ENCODE data around the gene GADD45G.

Gene GADD45G

GRCh38 chr9:89610391-89610925, 5.6 kb downstream of the GADD45G start:
- DNase-seq: no peak

DNA sequence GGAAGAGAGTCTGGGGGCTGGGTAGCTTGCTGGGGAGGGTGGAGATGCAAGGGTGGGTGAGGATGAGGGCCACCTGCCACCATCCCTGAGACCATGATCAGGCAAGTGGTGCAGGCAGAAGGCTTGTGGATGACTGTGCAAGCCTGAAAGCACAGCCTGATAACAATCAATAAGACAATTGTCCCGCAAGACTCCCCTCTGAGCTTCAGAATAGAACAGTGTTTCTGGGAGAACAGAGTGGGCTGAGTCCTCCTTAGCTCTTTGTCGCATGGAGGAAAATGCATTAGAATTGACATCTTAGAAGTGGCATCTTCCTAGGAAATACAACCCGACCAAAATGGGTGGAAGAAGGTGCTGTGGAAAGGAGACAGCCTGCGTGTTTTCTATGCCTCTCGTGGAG, 6.6 kb downstream of the GADD45G start:
- DNase-seq: no peak

GRCh38 chr9:89612566-89613278, 7.9 kb downstream of the GADD45G start:
- no peak for DNase-seq

DNA sequence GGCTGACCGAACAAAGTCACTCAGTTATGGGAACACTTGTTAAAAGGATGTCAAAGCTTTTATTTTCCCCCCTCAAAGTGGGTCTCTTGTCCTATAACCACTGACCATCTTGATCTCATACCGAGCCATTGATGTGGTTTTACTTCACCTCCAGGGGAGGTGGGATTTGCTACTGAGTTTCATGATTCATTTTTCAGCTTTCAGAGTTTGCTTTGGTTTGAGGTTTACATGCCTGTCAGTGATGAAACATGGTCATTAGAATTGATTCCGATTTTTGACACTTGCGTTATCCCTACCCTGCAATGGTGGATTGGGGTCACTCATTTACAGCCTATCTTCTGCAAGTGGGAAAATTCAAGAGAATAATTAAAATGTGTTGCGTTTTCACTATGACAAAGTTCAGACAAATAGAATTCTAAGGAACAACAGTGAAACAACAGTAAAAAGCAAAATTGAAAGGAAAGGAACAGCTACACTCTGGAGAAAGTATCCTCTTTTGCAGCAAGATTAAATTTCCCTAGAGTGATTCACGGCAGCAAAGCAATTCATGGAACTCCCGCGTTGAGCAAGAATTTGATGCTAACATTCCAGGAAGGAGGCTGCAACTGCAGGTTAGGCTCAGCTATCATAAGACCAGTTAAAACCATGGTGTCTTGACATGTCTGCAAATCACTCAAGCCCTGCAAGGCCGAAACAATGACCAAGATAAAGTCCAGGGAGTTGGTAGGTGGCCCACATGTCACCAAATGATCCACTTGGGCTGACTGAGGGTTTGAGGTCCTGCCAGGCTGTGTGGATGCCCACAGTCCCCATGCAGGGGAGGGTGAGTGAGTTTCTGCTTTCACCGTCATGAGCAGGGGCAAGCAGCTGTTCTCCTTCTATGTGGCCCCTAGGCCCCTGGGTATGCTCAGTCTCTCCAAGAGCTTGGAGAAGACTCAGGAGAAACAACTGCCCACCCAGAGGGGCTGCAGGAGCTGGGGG, 9.4 kb downstream of the GADD45G start:
- DNase-seq: no peak

DNA sequence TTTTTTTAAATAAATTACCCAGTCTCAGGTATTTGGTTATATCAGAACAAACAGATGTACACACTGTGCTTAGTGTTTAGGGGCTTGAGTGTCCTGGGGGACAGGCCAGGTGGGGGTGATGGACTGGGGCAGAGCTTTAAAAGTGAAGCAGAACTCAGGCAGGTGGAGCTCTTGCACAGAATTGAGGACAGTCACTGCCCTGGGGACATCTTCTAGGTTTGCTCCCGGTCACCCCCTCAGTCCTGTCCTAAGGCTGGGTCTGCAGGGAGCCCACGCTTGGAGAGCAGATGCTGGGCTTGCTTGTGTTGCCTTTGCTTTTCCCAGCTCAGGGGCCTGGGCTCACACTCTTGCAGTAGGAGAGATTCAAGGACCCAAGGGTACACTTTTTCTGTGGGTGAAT, 10.8 kb downstream of the GADD45G start:
- no peak for DNase-seq

GRCh38 chr9:89616411-89616810, 11.6 kb downstream of the GADD45G start:
- DNase-seq: no peak

GRCh38 chr9:89617978-89618377, 13.2 kb downstream of the GADD45G start:
- no peak for DNase-seq

DNA sequence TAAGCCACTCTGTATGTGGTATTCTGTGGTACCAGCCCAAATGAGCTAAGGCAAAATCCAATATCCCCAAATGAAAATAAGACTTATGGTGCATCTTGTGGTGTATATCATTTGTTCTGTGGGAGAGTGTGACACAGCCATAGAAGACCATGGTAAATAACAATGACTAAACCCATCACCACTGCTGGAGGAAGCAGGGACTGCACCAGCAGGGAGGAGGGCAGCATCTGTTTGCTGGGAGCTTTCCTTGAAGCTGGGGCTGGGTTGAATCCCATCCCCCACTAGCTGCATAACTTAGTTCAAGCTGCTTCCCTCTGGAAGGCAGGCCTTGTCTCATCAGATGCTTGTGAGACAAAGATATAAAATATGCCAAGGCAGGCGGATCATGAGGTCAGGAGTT, 14.2 kb downstream of the GADD45G start:
- DNase-seq: no peak

GRCh38 chr9:89619424-89620138, 14.8 kb downstream of the GADD45G start:
- DNase-seq: no peak

DNA sequence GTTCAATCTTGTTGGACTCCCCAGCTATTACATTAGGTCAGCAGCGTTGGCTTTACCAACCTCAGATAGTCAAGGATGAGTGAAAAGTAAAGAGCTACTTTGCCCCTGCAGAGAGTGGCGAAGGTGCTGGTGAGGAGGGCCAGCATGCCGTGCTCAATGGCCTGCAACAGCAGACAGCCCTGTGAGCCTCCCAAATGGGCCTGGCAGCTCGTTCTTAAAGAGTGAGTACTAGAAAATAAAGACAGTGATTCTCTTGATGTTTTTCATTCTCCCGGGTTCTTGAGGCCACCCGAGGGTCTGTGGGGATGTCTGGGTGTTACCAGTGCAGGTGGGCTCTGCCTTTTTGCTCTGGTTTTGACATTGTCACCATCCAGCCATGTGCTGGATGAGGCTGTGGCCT, 16.2 kb downstream of the GADD45G start:
- no peak for DNase-seq

DNA sequence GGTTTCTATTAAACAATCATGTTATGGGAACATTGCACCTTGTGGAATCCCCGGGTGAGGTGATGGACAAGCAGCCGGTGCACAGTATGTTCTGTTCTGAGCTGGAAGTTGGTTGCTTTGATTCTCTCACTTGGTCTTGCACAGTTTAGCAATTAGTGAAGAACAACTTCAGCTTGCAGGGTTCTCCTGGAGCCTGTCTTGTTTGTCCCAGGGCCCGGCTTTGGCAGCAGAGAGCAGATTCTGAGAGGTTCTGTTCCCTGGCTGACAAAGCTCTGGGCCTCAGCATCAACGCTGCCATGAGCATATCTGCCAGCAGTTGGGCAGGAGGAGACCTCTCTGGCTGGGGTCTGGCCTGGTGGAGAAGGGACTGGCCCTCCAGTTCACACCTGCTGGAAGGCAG, 16.9 kb downstream of the GADD45G start:
- DNase-seq: no peak

GRCh38 chr9:89622933-89623861, 18.4 kb downstream of the GADD45G start:
- no peak for DNase-seq

DNA sequence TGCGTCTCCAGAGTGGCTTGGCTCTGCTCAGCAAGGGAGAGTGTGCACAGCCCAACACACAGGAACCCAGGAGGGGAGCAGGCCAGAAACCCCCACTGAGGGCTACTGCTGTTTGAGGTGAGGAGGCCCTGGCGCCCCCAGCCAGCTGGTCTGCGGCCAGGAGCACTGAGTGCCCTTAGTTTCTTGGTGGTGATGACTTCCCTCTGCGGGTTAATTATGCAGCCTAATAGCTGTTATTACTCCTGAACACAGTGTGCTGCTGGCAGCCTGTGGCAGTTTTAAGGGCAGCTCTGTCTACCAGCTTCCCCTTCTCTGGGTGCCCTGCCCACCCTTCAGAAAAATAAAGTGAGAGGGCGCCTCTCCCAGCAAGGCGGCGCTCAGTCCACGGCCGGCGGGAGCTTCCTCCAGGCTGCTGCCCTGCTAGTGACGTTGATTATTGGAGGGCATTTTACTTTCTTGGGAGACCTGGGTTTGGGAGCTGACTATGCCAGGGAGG, 19.2 kb downstream of the GADD45G start:
- no peak for DNase-seq

DNA sequence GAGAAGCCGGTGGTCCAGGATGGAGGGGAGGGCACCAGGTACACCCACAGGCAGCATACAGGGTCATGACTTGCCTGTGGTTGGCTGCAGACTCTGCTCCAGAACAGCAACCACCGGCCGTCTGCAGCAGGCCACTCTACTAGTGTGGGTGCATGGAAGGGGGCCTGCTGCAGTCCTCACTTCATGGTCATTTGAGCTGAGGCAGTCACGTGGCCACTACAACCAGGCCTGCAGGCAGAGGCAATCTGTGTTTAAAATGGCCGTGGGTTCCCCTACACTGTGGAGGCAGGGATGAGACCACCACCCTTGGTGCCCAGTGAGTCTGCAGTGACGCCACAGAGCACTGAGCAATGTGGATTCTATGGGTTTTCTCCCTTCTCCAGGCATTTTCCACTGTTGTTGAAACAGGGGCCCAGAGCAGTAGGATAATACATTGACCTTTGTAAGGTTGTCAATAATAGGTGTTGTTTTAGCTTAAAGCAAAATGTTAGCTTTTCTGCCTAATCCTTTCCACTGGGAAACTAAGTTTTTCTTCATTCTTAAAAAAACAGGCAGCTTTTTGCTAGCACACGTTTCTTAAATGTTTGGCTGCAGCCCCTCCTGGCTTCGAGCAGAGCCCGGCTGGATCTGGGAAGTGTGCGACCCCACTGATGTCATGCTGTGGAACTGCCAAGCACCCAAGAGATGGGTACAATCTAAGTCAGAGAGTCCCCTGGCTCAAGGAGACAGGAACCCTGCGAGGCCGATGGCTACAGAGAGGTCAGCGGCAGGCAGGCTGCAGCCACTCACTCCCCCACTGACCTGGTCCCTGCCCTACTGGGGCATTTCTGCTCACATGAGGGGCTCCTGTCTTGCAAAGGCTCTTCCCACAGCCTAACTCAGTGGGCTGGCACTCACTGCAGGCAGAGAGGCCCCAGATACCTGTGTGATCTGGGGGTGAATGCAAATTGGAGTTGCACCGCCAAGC, 21.2 kb downstream of the GADD45G start:
- no peak for DNase-seq

- no peak for DNase-seq
Measured at GRCh38 chr9:89626741-89627265, 22.0 kb downstream of the GADD45G start.

- DNase-seq: no peak
Measured at GRCh38 chr9:89628601-89629000, 23.8 kb downstream of the GADD45G start.

GRCh38 chr9:89629081-89629976, 24.5 kb downstream of the GADD45G start:
- no peak for DNase-seq

DNA sequence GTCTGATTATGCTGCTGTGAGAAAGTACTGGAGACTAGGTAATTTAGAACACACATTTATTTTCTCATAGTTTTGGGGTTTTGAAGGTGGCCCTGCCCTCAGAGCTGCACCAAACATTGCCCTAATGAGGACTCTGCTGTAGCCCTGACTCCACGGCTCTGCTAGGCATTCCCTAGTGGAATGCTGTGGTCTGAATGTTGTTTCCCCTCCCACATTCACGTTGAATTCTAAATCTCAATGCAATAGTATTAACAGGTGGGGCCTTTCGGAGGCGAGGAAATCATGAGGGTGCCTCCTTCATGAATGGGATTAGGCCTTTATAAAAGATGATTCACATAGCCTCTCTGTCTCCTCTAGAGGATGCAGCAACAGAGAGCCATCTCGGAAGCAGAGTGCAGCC, 25.7 kb downstream of the GADD45G start:
- DNase-seq: no peak

DNA sequence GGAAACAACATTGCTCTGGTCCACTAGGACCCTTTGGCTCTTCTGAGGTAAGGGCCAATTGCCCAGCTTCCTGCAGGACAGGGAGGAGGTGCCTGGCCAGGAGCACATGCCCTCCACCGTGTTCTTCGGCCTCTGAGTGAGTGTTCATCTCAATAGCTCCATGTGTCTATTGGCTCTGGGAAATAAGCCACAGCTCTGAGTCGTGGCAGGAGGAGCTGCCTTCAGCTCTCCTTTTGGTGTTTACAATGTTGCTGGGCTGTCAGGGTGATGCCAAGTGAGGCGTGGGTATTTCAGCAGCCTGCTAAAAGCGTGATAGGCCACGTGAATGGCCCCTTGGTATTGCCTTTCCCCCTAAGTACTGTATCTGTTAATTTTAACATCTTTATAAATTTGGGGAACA, 26.6 kb downstream of the GADD45G start:
- DNase-seq: no peak
